Central memory CD4-positive, alpha-beta T cell (primary cell): ENCODE measurements around the gene CARMIL1.

Source experiments
- DNase-seq: peaks from one replicate; pipeline ENCODE4 v3.0.0; 2022

Gene CARMIL1

GRCh38 chr6:25311331-25311840, 32.2 kb downstream of the CARMIL1 start:
- DNase-seq, result no peak

GRCh38 chr6:25312034-25312620, 33.0 kb downstream of the CARMIL1 start:
- no peak for DNase-seq

- DNase-seq, result no peak
Observed at GRCh38 chr6:25312703-25313102, 33.5 kb downstream of the CARMIL1 start.

GRCh38 chr6:25314509-25315175, 35.5 kb downstream of the CARMIL1 start:
- DNase-seq, result no peak

- DNase-seq, result no peak
Observed at GRCh38 chr6:25315194-25316177, 36.3 kb downstream of the CARMIL1 start.

GRCh38 chr6:25316626-25317025, 37.5 kb downstream of the CARMIL1 start:
- DNase-seq, result no peak

GRCh38 chr6:25318589-25318988, 39.4 kb downstream of the CARMIL1 start:
- no peak for DNase-seq

- no peak for DNase-seq
Observed at GRCh38 chr6:25320459-25320858, 41.3 kb downstream of the CARMIL1 start.

GRCh38 chr6:25322692-25323091, 43.5 kb downstream of the CARMIL1 start:
- no peak for DNase-seq

- DNase-seq, result no peak
Observed at GRCh38 chr6:25324066-25324762, 45.0 kb downstream of the CARMIL1 start.

GRCh38 chr6:25326126-25326525, 47.0 kb downstream of the CARMIL1 start:
- no peak for DNase-seq

- no peak for DNase-seq
Observed at GRCh38 chr6:25326960-25327359, 47.8 kb downstream of the CARMIL1 start.

- DNase-seq, result no peak
Observed at GRCh38 chr6:25327432-25327831, 48.3 kb downstream of the CARMIL1 start.

- DNase-seq, result no peak
Observed at GRCh38 chr6:25329161-25329817, 50.1 kb downstream of the CARMIL1 start.

GRCh38 chr6:25329982-25330381, 50.8 kb downstream of the CARMIL1 start:
- no peak for DNase-seq

GRCh38 chr6:25330796-25331685, 51.9 kb downstream of the CARMIL1 start:
- no peak for DNase-seq

- no peak for DNase-seq
Observed at GRCh38 chr6:25332165-25332564, 53.0 kb downstream of the CARMIL1 start.

- no peak for DNase-seq
Observed at GRCh38 chr6:25332655-25333071, 53.5 kb downstream of the CARMIL1 start.

GRCh38 chr6:25333471-25333870, 54.3 kb downstream of the CARMIL1 start:
- no peak for DNase-seq

GRCh38 chr6:25334793-25335192, 55.6 kb downstream of the CARMIL1 start:
- DNase-seq, result no peak

GRCh38 chr6:25336996-25337395, 57.8 kb downstream of the CARMIL1 start:
- no peak for DNase-seq
